K562 (cell line): ENCODE results near the gene MAST3. TPM values are rescaled to one million over a fixed set of nuclear protein-coding genes. Genes with fewer than 3 reads are reported as not detected.
A peak's percentile ranks its signal among the peaks of the same experiment; 100 is the strongest.

Experiments used
- ATAC-seq: fragments of 200-7000 bp; cut with Tn5 transposase; 3 replicates; pipeline ENCODE4 v1.9.1; 2020; ENCODE audit warnings: moderate library complexity
- BruUV-seq: library from RNA; stranded (reverse); fragments of 400-500 nt; replicated peaks from 2 replicates; lab custom pipeline; 2021; lab: Mats Ljungman, UMichigan
- CTCF ChIA-PET: fragments of 300-600 bp; formaldehyde crosslinking; extraction: SDS; loops from one replicate; lab custom pipeline; 2021; ENCODE audit warnings: low intra/inter-chr PET ratio; lab: Yijun Ruan, JAX
- POLR2A ChIA-PET: fragments of 300-600, 350-650 bp; sonication (Branson Sonifier 250); formaldehyde crosslinking; extraction: SDS; loops from one replicate; lab custom pipeline; 2021; ENCODE audit warnings: antibody characterized with exemption, inconsistent platforms; lab: Yijun Ruan, JAX
- DNase-seq, 4 experiments: peaks; one replicate each; pipeline versions ENCODE4 v3.0.0 to v3.0.0-alpha.2; 2011 to 2018; ENCODE audit warnings: low spot score in 3 of 4, mixed read lengths in 3 of 4; ENCODE audit errors: extremely low read depth in 1 of 4
- FAIRE-seq: peaks from 2 replicates; lab custom pipeline; 2011; peaks lifted over from hg19 to GRCh38; lab: Jason Lieb, UNC
- H2AFZ ChIP-seq: 2 replicates; pipeline ENCODE4 v1.6.0; 2011; ENCODE audit warnings: low read depth, low read length, control low read depth, inconsistent platforms
- H3K27ac ChIP-seq: fragments of 200-600 bp; 3 replicates; pipeline ENCODE4 v1.8.0; 2011; ENCODE audit warnings: low read depth, mild to moderate bottlenecking, control low read depth, inconsistent platforms, low read length, moderate library complexity, mixed read lengths; ENCODE audit errors: extremely low read depth
- H3K27me3 ChIP-seq, 2 experiments: fragments of 300-600 bp in 1 of 2; 2 replicates in 1 of 2; 3 replicates in 1 of 2; pipeline versions ENCODE4 v1.6.0 to v1.8.0; 2011; ENCODE audit warnings: inconsistent platforms in 2 of 2, low read length in 2 of 2, mild to moderate bottlenecking in 1 of 2, mixed read lengths in 1 of 2, moderate library complexity in 1 of 2; ENCODE audit not compliant: control insufficient read depth in 2 of 2, insufficient read depth in 2 of 2
- H3K36me3 ChIP-seq: fragments of 300-600 bp; 3 replicates; pipeline ENCODE4 v1.8.0; 2011; ENCODE audit warnings: mild to moderate bottlenecking, low read length, inconsistent platforms; ENCODE audit not compliant: control insufficient read depth, insufficient read depth
- H3K4me1 ChIP-seq, 2 experiments: fragments of 200-600 bp in 1 of 2; replicated peaks in 1 of 2; 2 replicates in 1 of 2; 3 replicates in 1 of 2; pipeline versions ENCODE4 v1.5.1 to v1.8.0; 2011; ENCODE audit warnings: inconsistent platforms in 2 of 2, low read length in 2 of 2, mild to moderate bottlenecking in 1 of 2, mixed read lengths in 1 of 2, moderate library complexity in 1 of 2; ENCODE audit not compliant: control insufficient read depth in 2 of 2, insufficient read depth in 2 of 2
- H3K4me2 ChIP-seq: 2 replicates; pipeline ENCODE4 v1.6.1; 2011; ENCODE audit warnings: low read length, control low read depth, inconsistent platforms, mixed read lengths; ENCODE audit not compliant: insufficient read depth
- H3K4me3 ChIP-seq: fragments of 200-600 bp; sonication (generic), shearing (Covaris generic); 2 replicates; pipeline ENCODE4 v1.5.1; 2016; ENCODE audit warnings: control low read depth, inconsistent platforms
- H3K79me2 ChIP-seq: fragments of 200-600 bp; 3 replicates; pipeline ENCODE4 v1.8.0; 2011; ENCODE audit warnings: low read length, inconsistent platforms; ENCODE audit not compliant: control insufficient read depth, insufficient read depth
- H3K9ac ChIP-seq, 2 experiments: 2 replicates each; pipeline versions ENCODE4 v1.6.0 to v1.6.1; 2011; ENCODE audit warnings: low read depth in 2 of 2, low read length in 2 of 2, control low read depth in 1 of 2, inconsistent platforms in 1 of 2, mild to moderate bottlenecking in 1 of 2, mixed read lengths in 1 of 2; ENCODE audit not compliant: insufficient read depth in 1 of 2
- H3K9me1 ChIP-seq: one replicate; pipeline ENCODE4 v1.6.0; 2011; ENCODE audit warnings: inconsistent platforms, mild to moderate bottlenecking, low read length, moderate library complexity; ENCODE audit not compliant: control insufficient read depth, insufficient read depth
- H3K9me3 ChIP-seq: replicated peaks from 2 replicates; pipeline ENCODE4 v1.5.1; 2011; ENCODE audit warnings: low read depth, low read length, inconsistent platforms; ENCODE audit not compliant: control insufficient read depth, insufficient read depth
- H4K20me1 ChIP-seq: replicated peaks from 2 replicates; pipeline ENCODE4 v1.6.1; 2011; ENCODE audit warnings: low read length, inconsistent platforms, mixed read lengths; ENCODE audit not compliant: control insufficient read depth, insufficient read depth
- DIDO1 ChIP-seq: fragments of 450-650 bp; IDR thresholded peaks from 2 replicates; pipeline ENCODE4 v1.6.1; 2016; ENCODE audit warnings: low read depth, missing biosample characterization, missing genetic modification characterization
- NFE2L1 ChIP-seq: fragments of 450-650 bp; IDR thresholded peaks from 2 replicates; pipeline ENCODE4 v1.6.1; 2016; ENCODE audit warnings: missing genetic modification characterization, low read depth, mild to moderate bottlenecking, missing compliant biosample characterization, moderate library complexity, borderline replicate concordance
- NFYB ChIP-seq: IDR thresholded peaks from 2 replicates; pipeline ENCODE4 v1.6.1; 2011; ENCODE audit warnings: mild to moderate bottlenecking, moderate library complexity; ENCODE audit not compliant: insufficient read length; ENCODE audit errors: extremely low read depth
- NR2C1 ChIP-seq, 2 experiments: fragments of 450-650 bp; IDR thresholded peaks; 2 replicates each; pipeline ENCODE4 v1.6.1; 2017; ENCODE audit warnings: mild to moderate bottlenecking in 2 of 2, antibody characterized with exemption in 1 of 2, inconsistent platforms in 1 of 2, missing compliant biosample characterization in 1 of 2, missing genetic modification characterization in 1 of 2
- RBM25 ChIP-seq: fragments of 200-400 bp; formaldehyde crosslinking; IDR thresholded peaks from 2 replicates; pipeline ENCODE4 v1.6.1; 2018; ENCODE audit warnings: low read length, low read depth, moderate library complexity; ENCODE audit not compliant: severe bottlenecking
- ZNF174 ChIP-seq: fragments of 250-450 bp; sonication (Bioruptor Pico); IDR thresholded peaks from 2 replicates; pipeline ENCODE4 v1.4.0; 2020; ENCODE audit warnings: mild to moderate bottlenecking
- WGBS: fragments of 100-300 bp; shearing (Covaris generic); methylation state at CpG from one replicate; pipeline ENCODE4 v1.1.6; 2016; ENCODE audit warnings: low coverage, mixed read lengths; ENCODE audit not compliant: insufficient coverage; ENCODE audit errors: missing lambda C conversion rate; 5-methylcytosine and 5-hydroxymethylcytosine counted together
- in situ Hi-C: fragments of 300-500 bp; cut with MboI; formaldehyde crosslinking; loops from 4 replicates; pipeline ENCODE4 v1.15.0; 2018; ENCODE audit warnings: inconsistent platforms, mixed read lengths
- intact Hi-C: fragments of 100-400 bp; cut with micrococcal nuclease; formaldehyde crosslinking; loops from 2 replicates; pipeline ENCODE4 v1.14.2; 2022
- polyA plus RNA-seq, 8 experiments: library from polyadenylated mRNA; depleted of rRNA in 4 of 8; stranded (reverse) in 5 of 8; unstranded in 3 of 8; fragments of >200 nt; fragmentation: Nextera tagmentation in 2 of 8; fragmentation: Illumina TruSeq in 1 of 8; extraction: Ambion mirVana in 2 of 8; extraction: Trizol in 1 of 8; gene quantifications; 2 replicates each; pipeline versions ENCODE4 v1.2.1 to v1.2.3, GENCODE V29; 2011 to 2014; ENCODE audit warnings: inconsistent platforms in 1 of 8, missing spikeins in 1 of 8
- total RNA-seq, 7 experiments: library from RNA; depleted of rRNA in 6 of 7; stranded (reverse); fragments of >200 nt in 6 of 7; fragmentation: Illumina TruSeq in 2 of 7; extraction: Trizol in 2 of 7; gene quantifications; 2 replicates each; pipeline versions ENCODE4 v1.2.1 to v1.2.3, GENCODE V29; 2011 to 2021; ENCODE audit warnings: low replicate concordance in 1 of 7

MAST3 gene
- total and polyA plus RNA-seq, 9 of the 15 experiments (the other 6 are each of a cell fraction or from before 2014, with no cell fraction given), result 0.94 to 9.9 (median 2.4) TPM

DNA sequence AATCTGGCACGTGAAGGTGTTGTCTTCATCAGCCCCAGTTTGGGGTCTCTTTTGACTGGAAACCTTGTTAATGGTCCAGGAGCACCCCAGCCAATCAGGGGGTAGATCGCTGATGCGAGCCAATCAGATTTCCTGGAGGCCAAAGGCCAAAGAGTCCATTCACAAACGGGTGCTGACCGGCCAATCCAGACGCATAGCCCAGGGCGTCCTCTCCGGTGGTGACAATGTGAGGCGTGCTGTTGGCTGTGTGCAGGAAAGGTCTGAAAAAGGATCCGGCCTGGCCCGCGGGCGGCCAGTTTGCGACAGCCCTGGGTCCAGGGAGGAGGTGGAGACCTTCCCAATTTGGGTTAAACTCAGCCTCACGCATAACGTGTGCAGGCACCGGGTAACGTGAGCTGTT, 3.1 kb downstream of the MAST3 start:
- H3K9me1 ChIP-seq, result no peaks in the 10 kb centered on the region
- no peaks in the 10 kb centered on the region for H4K20me1 ChIP-seq
- ChIA-PET CTCF (no interaction called here), POLR2A (no interaction called here)
- no peaks in the 10 kb centered on the region for H3K36me3 ChIP-seq
- peaks cover 9% of the 10 kb centered on the region; the same call in 1 of the 3 replicates for H3K79me2 ChIP-seq
- DNase-seq, result peak; percentile 37 to 76 (median 56)
- H3K9me3 ChIP-seq, result no peaks in the 10 kb centered on the region
- intact Hi-C loops, result no loop called here
- BruUV-seq, result no TSS peak
- H3K4me3 ChIP-seq, result no peak overlapping the region
- peak overlapping the region in 1 of 2 experiments; percentile 3; a peak in 1 of 4 replicates for H3K9ac ChIP-seq
- H3K4me1 ChIP-seq, result peaks cover 16 to 46% of the 10 kb centered on the region in 2 experiments; a peak in 4 of 5 replicates
- WGBS, result 50% methylated on average over 17 of the region's 18 CpGs
- H3K27ac ChIP-seq, result no peak overlapping the region
- peak; percentile 71 for FAIRE-seq
- TF ChIP-seq NFYB, result peak; percentile 75
- no peak for TF ChIP-seq ZNF174 (CRISPR knock-in tag)
- no peak for TF ChIP-seq DIDO1 (tag)
- peak; percentile 16; the same call in 1 of the 2 replicates for TF ChIP-seq NR2C1 (IDR thresholded peaks at IDR 0.05)
- TF ChIP-seq NR2C1 (tag; IDR thresholded peaks at IDR 0.05), result no peak
- TF ChIP-seq NFE2L1, result no peak
- TF ChIP-seq RBM25, result peak; percentile 35
- TF ChIP-seq, all 486 proteins: peak for 3
- no peak for ATAC-seq
- peak overlapping the region; percentile 19; the same call in 1 of the 2 replicates for H3K4me2 ChIP-seq
- in situ Hi-C loops, result loop anchor here (5.0 kb wide), 1 partner anchor 157 kb away; a partner anchor contains a TSS
- no peaks in the 10 kb centered on the region for H3K27me3 ChIP-seq
- H2AFZ ChIP-seq, result peak overlapping the region; percentile 9; the same call in 1 of the 2 replicates
